K562 (cell line): ENCODE results near the gene GRIK5. TPM values are rescaled to one million over a fixed set of nuclear protein-coding genes. Genes with fewer than 3 reads are reported as not detected.

Experiments
- ATAC-seq: fragments of 200-7000 bp; cut with Tn5 transposase; 3 replicates; pipeline ENCODE4 v1.9.1; 2020; ENCODE audit warnings: moderate library complexity
- BruUV-seq: library from RNA; stranded (reverse); fragments of 400-500 nt; replicated peaks from 2 replicates; lab custom pipeline; 2021; lab: Mats Ljungman, UMichigan
- CTCF ChIA-PET: fragments of 300-600 bp; formaldehyde crosslinking; extraction: SDS; loops from one replicate; lab custom pipeline; 2021; ENCODE audit warnings: low intra/inter-chr PET ratio; lab: Yijun Ruan, JAX
- POLR2A ChIA-PET: fragments of 300-600, 350-650 bp; sonication (Branson Sonifier 250); formaldehyde crosslinking; extraction: SDS; loops from one replicate; lab custom pipeline; 2021; ENCODE audit warnings: antibody characterized with exemption, inconsistent platforms; lab: Yijun Ruan, JAX
- DNase-seq, 4 experiments: peaks; one replicate each; pipeline versions ENCODE4 v3.0.0 to v3.0.0-alpha.2; 2011 to 2018; ENCODE audit warnings: low spot score in 3 of 4, mixed read lengths in 3 of 4; ENCODE audit errors: extremely low read depth in 1 of 4
- FAIRE-seq: peaks from 2 replicates; lab custom pipeline; 2011; peaks lifted over from hg19 to GRCh38; lab: Jason Lieb, UNC
- H2AFZ ChIP-seq: 2 replicates; pipeline ENCODE4 v1.6.0; 2011; ENCODE audit warnings: low read depth, low read length, control low read depth, inconsistent platforms
- H3K27ac ChIP-seq: fragments of 200-600 bp; 3 replicates; pipeline ENCODE4 v1.8.0; 2011; ENCODE audit warnings: low read depth, mild to moderate bottlenecking, control low read depth, inconsistent platforms, low read length, moderate library complexity, mixed read lengths; ENCODE audit errors: extremely low read depth
- H3K27me3 ChIP-seq, 2 experiments: fragments of 300-600 bp in 1 of 2; 2 replicates in 1 of 2; 3 replicates in 1 of 2; pipeline versions ENCODE4 v1.6.0 to v1.8.0; 2011; ENCODE audit warnings: inconsistent platforms in 2 of 2, low read length in 2 of 2, mild to moderate bottlenecking in 1 of 2, mixed read lengths in 1 of 2, moderate library complexity in 1 of 2; ENCODE audit not compliant: control insufficient read depth in 2 of 2, insufficient read depth in 2 of 2
- H3K36me3 ChIP-seq: fragments of 300-600 bp; 3 replicates; pipeline ENCODE4 v1.8.0; 2011; ENCODE audit warnings: mild to moderate bottlenecking, low read length, inconsistent platforms; ENCODE audit not compliant: control insufficient read depth, insufficient read depth
- H3K4me1 ChIP-seq, 2 experiments: fragments of 200-600 bp in 1 of 2; replicated peaks in 1 of 2; 2 replicates in 1 of 2; 3 replicates in 1 of 2; pipeline versions ENCODE4 v1.5.1 to v1.8.0; 2011; ENCODE audit warnings: inconsistent platforms in 2 of 2, low read length in 2 of 2, mild to moderate bottlenecking in 1 of 2, mixed read lengths in 1 of 2, moderate library complexity in 1 of 2; ENCODE audit not compliant: control insufficient read depth in 2 of 2, insufficient read depth in 2 of 2
- H3K4me2 ChIP-seq: 2 replicates; pipeline ENCODE4 v1.6.1; 2011; ENCODE audit warnings: low read length, control low read depth, inconsistent platforms, mixed read lengths; ENCODE audit not compliant: insufficient read depth
- H3K4me3 ChIP-seq: fragments of 200-600 bp; sonication (generic), shearing (Covaris generic); 2 replicates; pipeline ENCODE4 v1.5.1; 2016; ENCODE audit warnings: control low read depth, inconsistent platforms
- H3K79me2 ChIP-seq: fragments of 200-600 bp; 3 replicates; pipeline ENCODE4 v1.8.0; 2011; ENCODE audit warnings: low read length, inconsistent platforms; ENCODE audit not compliant: control insufficient read depth, insufficient read depth
- H3K9ac ChIP-seq, 2 experiments: 2 replicates each; pipeline versions ENCODE4 v1.6.0 to v1.6.1; 2011; ENCODE audit warnings: low read depth in 2 of 2, low read length in 2 of 2, control low read depth in 1 of 2, inconsistent platforms in 1 of 2, mild to moderate bottlenecking in 1 of 2, mixed read lengths in 1 of 2; ENCODE audit not compliant: insufficient read depth in 1 of 2
- H3K9me1 ChIP-seq: one replicate; pipeline ENCODE4 v1.6.0; 2011; ENCODE audit warnings: inconsistent platforms, mild to moderate bottlenecking, low read length, moderate library complexity; ENCODE audit not compliant: control insufficient read depth, insufficient read depth
- H3K9me3 ChIP-seq: replicated peaks from 2 replicates; pipeline ENCODE4 v1.5.1; 2011; ENCODE audit warnings: low read depth, low read length, inconsistent platforms; ENCODE audit not compliant: control insufficient read depth, insufficient read depth
- H4K20me1 ChIP-seq: replicated peaks from 2 replicates; pipeline ENCODE4 v1.6.1; 2011; ENCODE audit warnings: low read length, inconsistent platforms, mixed read lengths; ENCODE audit not compliant: control insufficient read depth, insufficient read depth
- ARNT ChIP-seq, 2 experiments: fragments of 450-650 bp; IDR thresholded peaks; 2 replicates each; pipeline ENCODE4 v1.6.1; 2016; ENCODE audit warnings: mild to moderate bottlenecking in 1 of 2
- ZBTB8A ChIP-seq: fragments of 450-650 bp; IDR thresholded peaks from 2 replicates; pipeline ENCODE4 v1.6.1; 2018; ENCODE audit warnings: mild to moderate bottlenecking, moderate library complexity; ENCODE audit not compliant: partially characterized antibody
- ZKSCAN1 ChIP-seq: fragments of 150-350 bp; IDR thresholded peaks from 2 replicates; pipeline ENCODE4 v1.6.1; 2016; ENCODE audit warnings: low read depth, low read length
- WGBS: fragments of 100-300 bp; shearing (Covaris generic); methylation state at CpG from one replicate; pipeline ENCODE4 v1.1.6; 2016; ENCODE audit warnings: low coverage, mixed read lengths; ENCODE audit not compliant: insufficient coverage; ENCODE audit errors: missing lambda C conversion rate; 5-methylcytosine and 5-hydroxymethylcytosine counted together
- in situ Hi-C: fragments of 300-500 bp; cut with MboI; formaldehyde crosslinking; loops from 4 replicates; pipeline ENCODE4 v1.15.0; 2018; ENCODE audit warnings: inconsistent platforms, mixed read lengths
- intact Hi-C: fragments of 100-400 bp; cut with micrococcal nuclease; formaldehyde crosslinking; loops from 2 replicates; pipeline ENCODE4 v1.14.2; 2022
- polyA plus RNA-seq, 8 experiments: library from polyadenylated mRNA; depleted of rRNA in 4 of 8; stranded (reverse) in 5 of 8; unstranded in 3 of 8; fragments of >200 nt; fragmentation: Nextera tagmentation in 2 of 8; fragmentation: Illumina TruSeq in 1 of 8; extraction: Ambion mirVana in 2 of 8; extraction: Trizol in 1 of 8; gene quantifications; 2 replicates each; pipeline versions ENCODE4 v1.2.1 to v1.2.3, GENCODE V29; 2011 to 2014; ENCODE audit warnings: inconsistent platforms in 1 of 8, missing spikeins in 1 of 8
- total RNA-seq, 7 experiments: library from RNA; depleted of rRNA in 6 of 7; stranded (reverse); fragments of >200 nt in 6 of 7; fragmentation: Illumina TruSeq in 2 of 7; extraction: Trizol in 2 of 7; gene quantifications; 2 replicates each; pipeline versions ENCODE4 v1.2.1 to v1.2.3, GENCODE V29; 2011 to 2021; ENCODE audit warnings: low replicate concordance in 1 of 7

The GRIK5 gene
- total and polyA plus RNA-seq, 9 of the 15 experiments (the other 6 are each of a cell fraction or from before 2014, with no cell fraction given), result 0.04 to 0.55 (median 0.27) TPM; not detected in 2

DNA sequence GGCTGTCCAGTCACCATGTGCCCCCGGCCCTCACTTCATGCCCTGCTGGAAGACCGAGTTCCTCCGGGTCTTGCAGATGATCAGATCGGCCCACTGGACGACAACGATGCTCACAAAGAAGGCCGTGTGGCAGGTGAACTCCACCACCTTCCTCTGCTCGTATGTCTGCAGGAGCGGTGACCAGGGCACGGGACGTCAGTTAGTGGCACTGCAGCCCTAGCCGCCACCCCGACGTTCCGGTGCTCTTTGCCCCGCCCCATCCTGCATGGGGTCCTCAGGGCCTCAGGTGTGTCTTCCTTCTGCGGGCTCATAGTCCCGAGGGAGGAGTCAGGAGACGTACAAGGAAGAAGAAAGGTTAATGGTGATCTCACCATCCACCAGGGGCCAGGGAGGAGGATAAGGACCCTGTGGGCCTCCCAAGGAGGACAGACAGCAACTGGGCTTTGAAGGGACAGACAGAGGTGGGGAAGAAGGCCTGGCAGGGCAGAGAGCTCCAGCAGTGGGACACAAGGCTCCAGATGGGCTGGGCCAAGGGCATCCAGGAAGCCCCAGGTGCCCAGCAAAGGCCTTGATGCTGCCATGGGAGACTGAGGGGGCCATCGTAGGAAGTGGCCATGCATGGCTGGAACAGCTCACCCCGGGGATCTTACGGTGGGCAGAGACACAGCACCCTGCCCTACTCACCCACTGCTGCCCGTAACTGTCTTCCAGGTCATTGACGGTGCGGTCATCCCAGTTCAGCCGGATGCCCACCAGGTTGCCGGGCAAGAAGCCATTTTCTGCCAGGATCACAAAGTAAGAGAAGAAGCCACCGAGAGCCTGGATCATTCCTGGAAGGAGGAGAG is 101.0 kb downstream of the GRIK5 start:
- Histone ChIP-seq H3K9me1 (no peaks in the 10 kb centered on the region), H3K9me3 (no peaks in the 10 kb centered on the region), H2AFZ (no peak overlapping the region), H3K27ac (no peak overlapping the region)
- in situ Hi-C loops (no loop called here), intact Hi-C loops (no loop called here)
- 6% methylated on average over 28 of the region's 28 CpGs for WGBS
- TF ChIP-seq ARNT (IDR thresholded peaks at IDR 0.05) (no peak), ZBTB8A (no peak), ZKSCAN1 (no peak)
- TF ChIP-seq, all 486 proteins: peak for 0
- ChIA-PET POLR2A (interaction anchor here (0.6 kb wide), 1 partner anchor 98 kb away, joined by 3 read pairs; no protein-coding TSS in a partner anchor), CTCF (no interaction called here)
- ATAC-seq, result no peak
- DNase-seq, result no peak
- Histone ChIP-seq H3K79me2 (no peaks in the 10 kb centered on the region), H4K20me1 (peaks cover 10% of the 10 kb centered on the region), H3K4me2 (no peak overlapping the region), H3K9ac (peak overlapping the region in 1 of 2 experiments; percentile 58; a peak in 1 of 4 replicates), H3K4me3 (no peak overlapping the region), H3K36me3 (no peaks in the 10 kb centered on the region), H3K27me3 (peaks cover 44 to 66% of the 10 kb centered on the region in 2 experiments; a peak in 4 of 5 replicates), H3K4me1 (peaks cover 0 to 15% of the 10 kb centered on the region in 2 experiments; a peak in 2 of 5 replicates)
- BruUV-seq, result no TSS peak
- no peak for FAIRE-seq
